Prostate gland (tissue), 2 donors: ENCODE data around the gene ZNF532.

Experiments used
- CTCF ChIP-seq, 4 experiments: fragments of 200-600 bp in 2 of 4; fragments of 450-650 bp in 2 of 4; sonication (generic) in 2 of 4; IDR thresholded peaks; 1 replicate in 3 of 4; 2 replicates in 1 of 4; pipeline ENCODE4 v1.5.1; 2016 to 2019; ENCODE audit warnings: antibody characterized with exemption in 4 of 4, mild to moderate bottlenecking in 2 of 4, moderate library complexity in 2 of 4
- POLR2A ChIP-seq: fragments of 450-650 bp; IDR thresholded peaks from one replicate; pipeline ENCODE4 v1.6.1; 2016; ENCODE audit warnings: antibody characterized with exemption, mild to moderate bottlenecking

DNA sequence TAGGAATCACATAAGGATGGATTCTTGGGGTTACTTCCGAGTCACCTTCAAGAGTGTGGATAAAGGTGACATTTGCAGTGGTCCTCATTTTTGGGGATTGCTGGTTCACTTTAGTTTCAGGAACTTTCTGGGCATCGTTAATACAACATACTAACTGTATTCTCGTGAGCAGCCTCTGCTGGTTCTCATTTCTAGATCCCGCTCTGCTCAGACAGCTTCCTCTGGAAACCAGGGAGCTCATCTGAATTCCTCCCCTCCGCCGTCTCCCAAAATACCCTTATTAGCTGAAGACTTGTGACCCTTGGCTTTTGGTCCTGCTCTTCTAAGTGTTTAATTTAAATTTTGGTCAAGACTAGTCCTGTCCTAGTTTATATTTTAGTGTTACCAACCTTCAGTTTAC, 64.5 kb downstream of the ZNF532 start:
- TF ChIP-seq POLR2A (no peak), CTCF (IDR thresholded peaks at IDR 0.05) (no peak)
